Suprapubic skin (tissue), 4 donors: Measurements from ENCODE around the gene TMEM272. TPM values are rescaled to one million over a fixed set of nuclear protein-coding genes. Genes with fewer than 3 reads are reported as not detected.

Experiments used
- DNase-seq, 2 donors: peaks; one replicate each; pipeline ENCODE4 v3.0.0-alpha.2; 2019; ENCODE audit warnings: low spot score in 2 of 2
- H3K27ac ChIP-seq: fragments of 200-600 bp; sonication (generic); one replicate; pipeline ENCODE4 v1.5.1; 2019
- H3K27me3 ChIP-seq: fragments of 200-600 bp; sonication (generic); one replicate; pipeline ENCODE4 v1.5.1; 2019
- H3K36me3 ChIP-seq: fragments of 200-600 bp; sonication (generic); one replicate; pipeline ENCODE4 v1.5.1; 2019
- H3K4me1 ChIP-seq: fragments of 200-600 bp; sonication (generic); one replicate; pipeline ENCODE4 v1.5.1; 2019
- H3K4me3 ChIP-seq: fragments of 200-600 bp; sonication (generic); one replicate; pipeline ENCODE4 v1.5.1; 2019; ENCODE audit warnings: mild to moderate bottlenecking
- H3K9me3 ChIP-seq: fragments of 200-600 bp; sonication (generic); one replicate; pipeline ENCODE4 v1.5.1; 2019
- CTCF ChIP-seq, 2 donors: fragments of 200-600 bp in 1 of 2; fragments of 450-650 bp in 1 of 2; sonication (generic) in 1 of 2; IDR thresholded peaks; one replicate each; pipeline ENCODE4 v1.5.1; 2016 to 2019; ENCODE audit warnings: antibody characterized with exemption in 2 of 2, mild to moderate bottlenecking in 1 of 2, moderate library complexity in 1 of 2
- EP300 ChIP-seq: sonication (generic); formaldehyde crosslinking; IDR thresholded peaks from one replicate; pipeline ENCODE4 v1.6.1; 2017; ENCODE audit warnings: antibody characterized with exemption
- POLR2A ChIP-seq, 2 donors: fragments of 450-650 bp; IDR thresholded peaks; one replicate each; pipeline ENCODE4 v1.6.1; 2017; ENCODE audit warnings: antibody characterized with exemption in 2 of 2, mild to moderate bottlenecking in 2 of 2, moderate library complexity in 2 of 2
- POLR2AphosphoS5 ChIP-seq, 3 donors: sonication (generic); formaldehyde crosslinking; IDR thresholded peaks; one replicate each; pipeline ENCODE4 v1.6.1; 2017; ENCODE audit warnings: antibody characterized with exemption in 3 of 3
- WGBS: methylation state at CpG from one replicate; pipeline ENCODE4 v1.1.5; 2018; 5-methylcytosine and 5-hydroxymethylcytosine counted together
- total RNA-seq, 4 donors: library from RNA; depleted of rRNA; stranded (reverse); fragments of >200 nt; gene quantifications; one replicate each; pipeline ENCODE4 v1.1.0, GENCODE V29; 2016

TMEM272 gene
- total RNA-seq, 4 donors from 2014 or later, result 0.13 to 0.24 (median 0.17) TPM; not detected in 1

GRCh38 chr13:51811920-51812451 lies 33.0 kb downstream of the TMEM272 start:
- no peaks in the 10 kb centered on the region for H3K9me3 ChIP-seq
- H3K27me3 ChIP-seq, result no peaks in the 10 kb centered on the region
- DNase-seq, result no peak
- TF ChIP-seq CTCF (IDR thresholded peaks at IDR 0.05) (no peak), EP300 (no peak), POLR2AphosphoS5 (IDR thresholded peaks at IDR 0.05) (no peak), POLR2A (IDR thresholded peaks at IDR 0.05) (no peak)
- no peaks in the 10 kb centered on the region for H3K36me3 ChIP-seq
- peaks cover 23% of the 10 kb centered on the region for H3K4me1 ChIP-seq
- 69% methylated on average over 2 of the region's 4 CpGs for WGBS
- no peak overlapping the region for H3K4me3 ChIP-seq
- no peak overlapping the region for H3K27ac ChIP-seq

- no peak for DNase-seq
- WGBS, result 83% methylated on average over 12 of the region's 12 CpGs
These were observed 33.9 kb downstream of the TMEM272 start for GRCh38 chr13:51811046-51811445.

GRCh38 chr13:51808811-51809210 lies 36.2 kb downstream of the TMEM272 start:
- H3K9me3 ChIP-seq, result no peaks in the 10 kb centered on the region

More at GRCh38 chr13:51811046-51811445, 33.9 kb downstream of the TMEM272 start:
- Histone ChIP-seq H3K27ac (no peak overlapping the region), H3K36me3 (no peaks in the 10 kb centered on the region), H3K9me3 (no peaks in the 10 kb centered on the region), H3K4me1 (peaks cover 21% of the 10 kb centered on the region), H3K4me3 (no peak overlapping the region), H3K27me3 (no peaks in the 10 kb centered on the region)
- TF ChIP-seq EP300, result no peak
- TF ChIP-seq POLR2AphosphoS5 (IDR thresholded peaks at IDR 0.05), result no peak
- no peak for TF ChIP-seq POLR2A (IDR thresholded peaks at IDR 0.05)

GRCh38 chr13:51807041-51807440 lies 37.9 kb downstream of the TMEM272 start:
- Histone ChIP-seq H3K36me3 (no peaks in the 10 kb centered on the region), H3K9me3 (no peaks in the 10 kb centered on the region), H3K4me3 (no peak overlapping the region), H3K27ac (no peak overlapping the region), H3K4me1 (peaks cover 39% of the 10 kb centered on the region), H3K27me3 (no peaks in the 10 kb centered on the region)
- TF ChIP-seq POLR2A (IDR thresholded peaks at IDR 0.05), result no peak
- TF ChIP-seq EP300, result no peak
- no peak for TF ChIP-seq POLR2AphosphoS5 (IDR thresholded peaks at IDR 0.05)
- no peak for TF ChIP-seq CTCF (IDR thresholded peaks at IDR 0.05)
- WGBS, result 82% methylated on average over 5 of the region's 5 CpGs
- DNase-seq, result no peak

More at GRCh38 chr13:51808811-51809210, 36.2 kb downstream of the TMEM272 start:
- no peak for TF ChIP-seq EP300
- no peak for TF ChIP-seq POLR2A (IDR thresholded peaks at IDR 0.05)
- no peak for TF ChIP-seq POLR2AphosphoS5 (IDR thresholded peaks at IDR 0.05)
- no peak for TF ChIP-seq CTCF (IDR thresholded peaks at IDR 0.05)
- Histone ChIP-seq H3K27ac (no peak overlapping the region), H3K4me3 (no peak overlapping the region), H3K27me3 (no peaks in the 10 kb centered on the region), H3K4me1 (peaks cover 26% of the 10 kb centered on the region), H3K36me3 (no peaks in the 10 kb centered on the region)
- no peak for DNase-seq

GRCh38 chr13:51806566-51806965 lies 38.4 kb downstream of the TMEM272 start:
- DNase-seq, result no peak
- H3K27me3 ChIP-seq, result no peaks in the 10 kb centered on the region
- 53% methylated on average over 2 of the region's 2 CpGs for WGBS
- peaks cover 44% of the 10 kb centered on the region for H3K4me1 ChIP-seq
- H3K27ac ChIP-seq, result no peak overlapping the region
- TF ChIP-seq EP300 (no peak), POLR2A (IDR thresholded peaks at IDR 0.05) (no peak), POLR2AphosphoS5 (IDR thresholded peaks at IDR 0.05) (no peak), CTCF (IDR thresholded peaks at IDR 0.05) (no peak)
- H3K4me3 ChIP-seq, result no peak overlapping the region
- H3K9me3 ChIP-seq, result no peaks in the 10 kb centered on the region
- H3K36me3 ChIP-seq, result no peaks in the 10 kb centered on the region

- no peak overlapping the region for H3K4me3 ChIP-seq
- no peaks in the 10 kb centered on the region for H3K27me3 ChIP-seq
- no peak for DNase-seq
- H3K27ac ChIP-seq, result no peak overlapping the region
- WGBS, result 85% methylated on average over 2 of the region's 2 CpGs
- no peaks in the 10 kb centered on the region for H3K9me3 ChIP-seq
- TF ChIP-seq CTCF (IDR thresholded peaks at IDR 0.05) (no peak), EP300 (no peak), POLR2A (IDR thresholded peaks at IDR 0.05) (no peak), POLR2AphosphoS5 (IDR thresholded peaks at IDR 0.05) (no peak)
- peaks cover 50% of the 10 kb centered on the region for H3K4me1 ChIP-seq
- H3K36me3 ChIP-seq, result no peaks in the 10 kb centered on the region
These were observed 39.1 kb downstream of the TMEM272 start for GRCh38 chr13:51805925-51806324.
